ENCODE data around the gene SART1.
"Not testable (repeated sequence)": the region's sequence is repeated elsewhere in the genome, so short reads cannot be mapped to it uniquely, and the experiment has no call there.

Gene SART1

GRCh38 chr11:65934014-65934413, 27.5 kb upstream of the SART1 start:
- DNase-seq, result no peak

GRCh38 chr11:65937766-65938165, 23.8 kb upstream of the SART1 start:
- no peak for DNase-seq

- no peak for DNase-seq
These were observed 19.7 kb upstream of the SART1 start for GRCh38 chr11:65941720-65942310.

GRCh38 chr11:65942531-65942930, 19.0 kb upstream of the SART1 start:
- DNase-seq, result no peak

DNA sequence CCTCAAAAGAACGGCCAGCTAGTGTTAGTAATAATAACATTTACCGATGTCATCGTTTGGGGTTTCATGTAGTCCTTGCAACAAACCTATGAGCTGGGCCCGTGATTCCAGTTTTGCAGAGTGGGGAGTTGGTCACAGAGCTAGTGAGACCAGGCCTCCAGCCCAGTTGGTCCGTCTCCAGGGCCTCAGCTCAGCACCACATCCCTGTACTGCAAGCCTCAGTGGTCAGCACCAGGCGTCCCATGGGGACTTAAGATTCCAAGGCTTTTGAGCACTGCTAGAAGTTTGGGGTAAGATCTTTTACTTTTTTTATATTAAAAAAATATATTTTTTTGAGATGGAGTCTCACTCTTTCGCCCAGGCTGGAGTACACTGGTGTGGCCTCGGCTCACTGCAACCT, 17.3 kb upstream of the SART1 start:
- DNase-seq, result no peak

GRCh38 chr11:65944767-65945166, 16.8 kb upstream of the SART1 start:
- DNase-seq, result no peak

DNA sequence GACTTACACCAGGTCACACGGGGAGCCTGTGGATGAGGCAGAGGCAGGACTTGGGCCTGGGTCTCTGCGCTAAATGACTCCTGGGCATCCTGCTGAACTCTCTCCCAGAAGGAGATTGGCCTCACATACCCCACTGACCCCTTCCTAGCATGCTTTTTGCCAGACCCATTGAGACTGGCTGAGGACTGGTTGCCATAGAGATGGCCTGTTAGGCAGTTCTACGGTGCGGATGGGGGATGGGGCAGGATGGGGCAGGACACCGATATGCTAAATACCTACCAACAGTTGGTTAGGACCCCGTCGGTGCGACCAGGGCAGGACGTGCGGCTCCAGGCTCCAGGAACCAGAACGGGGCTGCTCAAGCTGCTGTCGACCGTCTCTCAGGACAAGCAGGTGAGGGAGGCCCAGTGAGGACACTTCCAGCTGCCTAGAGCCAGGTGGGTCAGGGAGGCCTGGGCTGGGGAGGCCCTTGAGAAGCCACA, 16.1 kb upstream of the SART1 start, which contains the start of gene TSGA10IP:
TSS of gene TSGA10IP (plus strand) at position 51 of the 482 bp plus-strand sequence. CDS start at position 247, 196 bp downstream.
- DNase-seq, result no peak

DNA sequence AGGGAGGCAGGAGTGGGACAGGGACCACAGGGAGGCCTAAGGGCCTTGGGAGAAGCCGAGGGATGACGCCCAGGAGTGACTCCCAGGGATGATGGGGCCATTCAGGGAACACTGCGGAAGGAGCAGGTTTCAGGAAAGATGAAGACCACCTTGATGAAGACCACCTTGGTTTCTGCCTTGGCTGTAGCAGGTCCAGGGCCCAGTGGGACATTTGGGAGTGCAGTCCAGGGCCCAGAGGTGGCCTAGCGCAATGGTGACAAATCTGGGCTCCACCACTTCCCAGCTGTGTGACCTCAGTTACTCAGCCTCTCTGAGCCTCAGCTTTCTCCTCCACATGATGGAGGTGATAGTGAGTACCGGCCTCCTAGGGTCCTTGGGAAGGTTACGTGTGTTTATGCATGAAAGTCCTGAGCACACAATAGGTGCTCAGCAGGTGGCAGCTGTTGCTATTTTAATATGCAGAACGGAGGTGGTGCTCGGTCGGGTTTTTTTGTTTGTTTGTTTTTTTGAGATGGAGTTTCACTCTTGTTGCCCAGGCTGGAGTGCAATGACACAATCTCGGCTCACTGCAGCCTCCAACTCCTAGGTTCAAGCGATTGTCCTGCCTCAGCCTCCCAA, 15.5 kb upstream of the SART1 start:
- no peak for DNase-seq

- no peak for DNase-seq
These were observed 14.9 kb upstream of the SART1 start for GRCh38 chr11:65946655-65947054.

- no peak for DNase-seq
These were observed 14.4 kb upstream of the SART1 start for GRCh38 chr11:65947133-65947532.

DNA sequence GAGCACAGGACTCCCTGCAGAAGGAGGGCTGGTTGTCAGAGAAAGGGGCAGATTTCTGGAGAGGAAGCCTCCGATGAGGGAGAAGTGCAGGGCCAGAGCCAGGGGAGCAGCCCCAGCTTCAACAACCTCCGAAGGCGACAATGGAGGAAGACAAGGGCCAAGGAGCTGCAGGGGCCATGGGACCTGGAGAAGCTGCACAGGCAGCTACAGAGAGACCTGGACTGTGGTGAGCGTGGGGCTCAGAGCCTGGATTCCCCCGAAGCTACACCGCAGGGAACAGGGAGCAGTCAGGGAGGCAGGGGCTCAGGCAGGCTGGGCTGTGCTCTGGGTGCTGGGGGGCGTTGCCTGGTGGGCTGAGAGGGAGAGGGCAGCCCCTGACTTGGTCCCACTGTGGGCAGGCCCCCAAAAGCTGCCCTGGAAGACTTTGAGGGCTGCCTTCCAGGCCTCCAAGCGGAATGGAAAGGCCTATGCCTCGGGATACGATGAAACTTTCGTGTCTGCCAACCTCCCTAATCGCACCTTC, 13.9 kb upstream of the SART1 start:
- DNase-seq, result no peak

DNA sequence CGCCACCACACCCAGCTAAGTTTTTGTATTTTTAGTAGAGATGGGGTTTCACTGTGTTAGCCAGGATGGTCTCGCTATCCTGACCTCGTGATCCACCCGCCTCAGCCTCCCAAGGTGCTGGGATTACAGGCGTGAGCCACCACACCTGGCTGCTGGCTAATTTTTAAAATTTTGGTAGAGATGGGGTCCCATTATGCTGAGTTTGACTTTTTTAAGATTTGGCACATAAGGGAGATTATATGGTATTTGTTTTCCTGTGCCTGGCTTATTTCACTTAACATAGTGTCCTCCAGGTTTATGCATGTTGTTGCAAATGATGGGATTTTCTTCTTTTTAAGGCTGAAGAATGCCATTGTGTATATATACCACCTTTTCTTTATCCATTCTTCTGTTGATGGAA, 10.8 kb upstream of the SART1 start:
- not testable (repeated sequence) for DNase-seq

DNA sequence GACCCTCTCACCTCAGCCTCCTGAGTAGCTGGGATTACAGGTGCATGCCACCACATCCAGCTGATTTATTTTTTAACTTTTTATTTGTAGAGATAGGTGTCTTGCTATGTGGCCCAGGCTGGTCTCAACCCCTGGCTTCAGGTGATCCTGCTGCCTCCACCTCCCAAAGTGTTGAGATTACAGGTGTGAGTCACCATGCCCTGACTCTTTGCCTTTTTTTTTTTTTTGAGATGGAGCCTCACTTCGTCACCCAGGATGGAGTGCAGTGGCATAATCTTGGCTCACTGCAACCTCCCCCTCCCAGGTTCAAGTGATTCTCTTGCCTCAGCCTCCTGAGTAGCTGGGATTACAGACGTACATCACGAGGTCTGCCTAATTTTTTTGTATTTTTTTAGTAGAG, 9.9 kb upstream of the SART1 start:
- not testable (repeated sequence) for DNase-seq

DNA sequence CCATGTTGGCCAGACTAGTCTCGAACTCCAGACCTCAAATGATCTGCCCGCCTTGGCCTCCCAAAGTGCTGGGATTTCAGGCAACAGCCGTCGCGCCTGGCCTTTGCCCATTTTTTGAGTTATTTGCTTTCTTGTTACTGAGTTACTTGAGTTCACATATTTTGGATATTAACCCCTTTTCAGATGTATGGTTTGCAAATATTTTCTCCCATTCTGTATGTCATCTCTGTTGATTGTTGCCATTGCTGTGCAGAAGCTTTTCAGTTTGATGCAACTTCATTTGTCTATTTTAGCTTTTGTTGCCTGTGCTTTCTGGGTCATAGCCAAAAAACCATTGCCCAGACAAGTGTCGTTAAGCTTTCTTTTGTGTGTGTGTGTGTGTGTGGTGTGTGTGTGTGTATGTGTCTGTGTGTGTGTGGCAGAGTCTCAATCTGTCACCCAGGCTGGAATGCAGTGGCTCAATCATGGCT, 9.4 kb upstream of the SART1 start:
- DNase-seq, result no peak

DNA sequence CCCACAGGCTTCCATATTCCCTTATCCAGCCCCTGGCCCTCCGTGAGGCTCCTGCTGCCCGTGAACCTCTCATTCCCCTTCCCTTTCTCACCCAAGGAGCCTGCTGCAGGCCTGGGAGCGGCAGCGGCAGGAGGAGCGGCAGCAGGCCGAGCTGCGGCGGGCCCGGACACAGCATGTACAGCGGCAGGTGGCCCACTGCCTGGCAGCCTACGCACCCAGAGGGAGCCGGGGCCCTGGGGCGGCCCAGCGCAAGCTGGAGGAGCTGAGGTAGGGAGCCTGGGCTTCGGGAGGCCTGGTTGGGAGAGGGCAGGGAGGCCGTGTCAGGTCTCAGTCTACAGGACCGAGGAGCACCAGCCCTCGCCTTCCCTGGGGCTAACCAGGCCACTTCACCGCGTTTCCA, 8.1 kb upstream of the SART1 start:
- DNase-seq, result no peak

DNA sequence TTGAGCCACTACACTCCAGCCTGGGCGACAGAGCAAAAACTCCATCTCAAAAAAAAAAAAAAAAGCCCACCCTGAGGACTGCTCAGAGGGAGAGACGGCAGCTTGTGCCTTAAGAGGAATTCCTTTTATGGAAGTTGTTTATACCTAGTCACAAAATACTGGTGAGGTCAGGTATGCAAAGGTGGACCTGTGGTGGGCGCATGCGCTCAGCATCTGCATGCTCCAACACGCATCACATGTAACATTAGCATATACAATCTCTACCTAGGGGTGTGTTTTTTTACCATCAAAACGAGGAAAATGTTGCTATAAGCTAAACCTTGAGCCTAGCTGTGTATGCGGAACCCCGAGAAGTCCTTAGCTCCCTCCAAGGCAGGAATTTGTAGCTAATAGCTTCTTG, 6.8 kb upstream of the SART1 start:
- DNase-seq, result no peak

DNA sequence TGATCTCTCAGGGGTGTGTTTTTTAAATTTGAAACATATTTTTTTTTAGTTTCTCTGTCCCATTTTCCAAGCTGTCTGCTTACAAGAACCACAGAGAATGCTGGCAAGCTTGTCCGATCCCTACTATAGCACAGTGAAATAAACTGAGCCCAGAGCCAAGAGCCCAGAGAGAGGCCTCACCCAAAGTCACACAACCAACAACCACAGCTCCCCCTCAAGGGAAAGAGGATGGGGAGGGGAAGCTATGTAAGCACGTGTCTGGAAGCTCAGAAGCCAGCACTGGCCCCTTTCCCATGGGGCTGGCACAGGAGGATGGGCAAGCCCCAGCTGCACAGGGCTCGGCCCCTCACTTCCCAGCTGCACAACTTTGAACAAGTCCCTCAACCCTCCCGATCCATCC, 3.2 kb upstream of the SART1 start:
- no peak for DNase-seq

DNA sequence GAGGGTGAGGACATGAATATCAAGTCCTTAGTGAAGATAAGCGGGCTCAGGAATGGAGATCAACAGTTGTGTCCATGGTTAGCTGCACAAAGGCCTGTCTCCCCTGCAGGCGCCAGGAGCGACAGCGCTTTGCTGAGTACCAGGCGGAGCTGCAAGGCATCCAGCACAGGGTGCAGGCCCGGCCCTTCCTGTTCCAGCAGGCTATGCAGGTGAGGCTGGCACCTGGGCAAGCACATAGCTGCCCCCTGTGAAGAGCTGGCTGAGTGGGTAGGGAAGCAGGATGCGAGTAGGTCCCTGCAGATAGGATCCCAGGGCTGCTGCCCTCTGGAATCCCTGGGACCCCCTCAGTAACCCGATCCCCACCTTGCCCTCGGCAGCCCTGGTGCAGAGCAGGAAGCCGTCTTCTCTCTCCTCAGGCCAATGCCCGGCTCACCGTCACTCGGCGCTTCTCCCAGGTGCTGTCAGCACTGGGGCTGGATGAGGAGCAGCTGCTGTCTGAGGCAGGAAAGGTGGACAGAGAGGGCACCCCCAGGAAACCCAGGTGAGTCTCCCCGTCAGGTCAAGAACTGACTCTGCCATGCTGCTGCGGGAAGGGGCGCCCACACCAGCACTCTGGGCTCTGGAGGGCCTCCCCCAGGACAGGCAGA, 2.6 kb upstream of the SART1 start:
- DNase-seq, result no peak

DNA sequence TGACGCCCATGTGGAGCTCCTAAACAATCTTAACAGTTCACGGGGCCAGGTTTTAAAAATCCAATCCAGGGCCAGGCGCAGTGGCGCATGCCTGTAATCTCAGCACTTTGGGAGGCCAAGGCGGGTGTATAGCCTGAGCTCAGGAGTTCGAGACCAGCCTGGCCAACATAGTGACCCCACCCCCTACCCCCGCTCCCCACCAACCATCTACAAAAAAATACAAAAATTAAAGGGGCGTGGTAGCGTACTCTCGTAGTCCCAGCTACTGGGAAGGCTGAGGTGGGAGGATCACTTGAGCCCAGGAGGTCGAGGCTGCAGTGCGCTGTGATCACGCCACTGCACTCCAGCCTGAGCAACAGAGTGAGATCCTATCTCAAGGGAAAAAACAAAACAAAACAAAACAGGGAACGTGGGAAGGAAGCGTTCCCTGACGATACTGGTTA, 689 bp upstream of the SART1 start:
- no peak for DNase-seq

DNA sequence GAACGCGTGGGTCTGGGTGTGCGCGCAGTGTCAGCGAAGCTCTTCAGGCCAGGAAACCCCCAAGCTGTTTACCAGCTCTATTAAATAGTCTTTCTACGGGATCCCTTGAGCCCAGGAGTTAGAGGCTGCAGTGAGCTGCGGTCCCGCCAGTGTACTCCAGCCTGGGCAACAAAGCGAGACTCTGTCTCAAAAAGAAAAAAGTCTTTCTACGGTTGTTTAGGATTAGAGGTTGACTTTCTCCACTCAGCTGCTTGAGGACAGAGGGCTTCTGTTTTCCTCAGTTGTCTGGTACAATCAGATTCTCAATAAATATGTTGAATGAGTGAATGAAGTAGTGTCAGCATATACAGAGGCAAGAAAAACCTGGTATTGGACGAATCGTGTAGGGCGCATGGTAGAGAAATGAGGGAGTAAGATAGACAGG, 619 bp downstream of the SART1 start:
- no peak for DNase-seq

GRCh38 chr11:65964906-65965305, 3.4 kb downstream of the SART1 start:
- DNase-seq, result no peak

DNA sequence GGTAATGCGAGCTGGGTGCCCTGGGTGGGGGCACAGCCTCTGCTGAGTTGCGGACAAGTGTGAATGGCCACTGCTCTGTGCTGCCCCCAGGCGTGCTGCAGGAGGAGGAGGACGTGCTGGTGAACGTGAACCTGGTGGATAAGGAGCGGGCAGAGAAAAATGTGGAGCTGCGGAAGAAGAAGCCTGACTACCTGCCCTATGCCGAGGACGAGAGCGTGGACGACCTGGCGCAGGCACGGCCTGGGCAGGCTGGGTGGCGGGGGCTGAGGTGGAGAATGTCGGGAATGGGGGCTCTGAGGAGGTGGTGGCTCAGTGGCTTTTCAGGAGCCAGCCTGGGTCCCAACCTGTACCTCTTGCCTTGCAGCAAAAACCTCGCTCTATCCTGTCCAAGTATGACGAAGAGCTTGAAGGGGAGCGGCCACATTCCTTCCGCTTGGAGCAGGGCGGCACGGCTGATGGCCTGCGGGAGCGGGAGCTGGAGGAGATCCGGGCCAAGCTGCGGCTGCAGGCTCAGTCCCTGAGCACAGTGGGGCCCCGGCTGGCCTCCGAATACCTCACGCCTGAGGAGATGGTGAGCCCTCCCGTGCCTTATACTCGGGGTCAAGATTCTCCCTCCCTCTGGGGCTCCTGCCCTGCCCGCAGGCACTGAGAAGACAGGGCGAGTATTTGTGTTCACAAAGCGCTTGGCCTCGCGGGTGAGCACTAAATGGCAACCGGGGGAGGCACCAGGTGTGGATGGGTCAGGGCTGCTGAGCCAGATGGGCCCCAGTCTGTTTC, 4.6 kb downstream of the SART1 start:
- no peak for DNase-seq

DNA sequence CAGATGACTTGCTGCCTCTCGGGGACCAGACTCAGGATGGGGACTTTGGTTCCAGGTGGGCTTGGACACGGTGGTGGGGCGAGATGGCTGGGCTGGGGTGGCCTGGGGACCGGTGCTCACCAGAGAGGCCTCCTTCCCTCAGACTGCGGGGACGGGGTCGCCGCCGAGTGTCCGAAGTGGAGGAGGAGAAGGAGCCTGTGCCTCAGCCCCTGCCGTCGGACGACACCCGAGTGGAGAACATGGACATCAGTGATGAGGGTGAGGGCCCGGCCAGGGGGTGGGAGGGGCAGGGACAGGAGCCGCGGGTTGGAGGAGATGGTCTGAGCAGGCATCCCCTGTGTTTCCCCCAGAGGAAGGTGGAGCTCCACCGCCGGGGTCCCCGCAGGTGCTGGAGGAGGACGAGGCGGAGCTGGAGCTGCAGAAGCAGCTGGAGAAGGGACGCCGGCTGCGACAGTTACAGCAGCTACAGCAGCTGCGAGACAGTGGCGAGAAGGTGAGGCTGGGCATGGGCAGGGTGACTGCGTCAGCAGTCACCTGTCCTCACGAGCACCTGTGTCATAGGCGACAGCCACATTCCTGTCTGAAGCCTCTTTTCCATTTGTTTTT, 5.9 kb downstream of the SART1 start:
- no peak for DNase-seq
